Fibroblast of villous mesenchyme (primary cell): ENCODE results near the gene MCL1. TPM values are rescaled to one million over a fixed set of nuclear protein-coding genes. Genes with fewer than 3 reads are reported as not detected.
"Not testable (repeated sequence)": the region's sequence is repeated elsewhere in the genome, so short reads cannot be mapped to it uniquely, and the experiment has no call there.

ENCODE experiments used
- DNase-seq: peaks from one replicate; pipeline ENCODE4 v3.0.0-alpha.2; 2010; ENCODE audit warnings: low read depth
- H3K4me3 ChIP-seq: 2 replicates; pipeline ENCODE4 v1.5.1; 2011; ENCODE audit warnings: low read depth, mild to moderate bottlenecking, low read length
- CTCF ChIP-seq: IDR thresholded peaks from 2 replicates; pipeline ENCODE4 v1.5.1; 2012; ENCODE audit warnings: low read depth, mild to moderate bottlenecking, low read length; ENCODE audit not compliant: insufficient read depth
- total RNA-seq: library from RNA; depleted of rRNA; stranded (reverse); fragments of >200 nt; gene quantifications from 2 replicates; pipeline ENCODE4 v1.2.3, GENCODE V29; 2012

The MCL1 gene
- total RNA-seq, 1 donor, result 272 TPM

- no peak overlapping the region for H3K4me3 ChIP-seq
- DNase-seq, result no peak
- no peak for TF ChIP-seq CTCF
Observed at GRCh38 chr1:150612014-150612345, 32.6 kb upstream of the MCL1 start.

GRCh38 chr1:150610576-150610975 is 31.2 kb upstream of the MCL1 start:
- TF ChIP-seq CTCF, result no peak
- no peak overlapping the region for H3K4me3 ChIP-seq
- DNase-seq, result no peak

GRCh38 chr1:150609732-150610131 is 30.3 kb upstream of the MCL1 start:
- TF ChIP-seq CTCF, result no peak
- no peak overlapping the region for H3K4me3 ChIP-seq
- peak; percentile 66 for DNase-seq

- TF ChIP-seq CTCF, result no peak
- H3K4me3 ChIP-seq, result no peak overlapping the region
- DNase-seq, result no peak
Observed at GRCh38 chr1:150606463-150607142, 27.2 kb upstream of the MCL1 start.

GRCh38 chr1:150605451-150605731 is 26.0 kb upstream of the MCL1 start:
- DNase-seq, H3K4me3 ChIP-seq: not testable (repeated sequence)

- TF ChIP-seq CTCF, result no peak
- no peak for DNase-seq
- no peak overlapping the region for H3K4me3 ChIP-seq
Observed at GRCh38 chr1:150604226-150604588, 24.8 kb upstream of the MCL1 start.

GRCh38 chr1:150603711-150604110 is 24.3 kb upstream of the MCL1 start:
- TF ChIP-seq CTCF, result no peak
- DNase-seq, result no peak
- no peak overlapping the region for H3K4me3 ChIP-seq

GRCh38 chr1:150602372-150602771 is 23.0 kb upstream of the MCL1 start:
- H3K4me3 ChIP-seq, DNase-seq: not testable (repeated sequence)
